A673 (cell line): Measurements from ENCODE around the gene NEURL1. TPM values are rescaled to one million over a fixed set of nuclear protein-coding genes. Genes with fewer than 3 reads are reported as not detected.
"Not testable (repeated sequence)": the region's sequence is repeated elsewhere in the genome, so short reads cannot be mapped to it uniquely, and the experiment has no call there.

Source experiments
- BruUV-seq: library from RNA; stranded (reverse); fragments of 400-500 nt; replicated peaks from 2 replicates; lab custom pipeline; 2021; lab: Mats Ljungman, UMichigan
- CTCF ChIA-PET: fragments of 300-600 bp; sonication (Branson Sonifier 250); formaldehyde crosslinking; loops from one replicate; lab custom pipeline; 2022; ENCODE audit warnings: antibody characterized with exemption; lab: Charles Lee
- POLR2A ChIA-PET: fragments of 300-600 bp; sonication (Branson Sonifier 250); formaldehyde crosslinking; loops from one replicate; lab custom pipeline; 2022; ENCODE audit warnings: antibody characterized with exemption; ENCODE audit not compliant: low non-redundant PET; lab: Charles Lee
- DNase-seq: peaks from one replicate; pipeline ENCODE4 v3.0.0-alpha.2; 2015; ENCODE audit warnings: low spot score
- H3K27ac ChIP-seq: fragments of 200-600 bp; sonication (generic); 2 replicates; pipeline ENCODE4 v1.5.1; 2016; ENCODE audit warnings: mixed run types, low read depth, mild to moderate bottlenecking, mixed read lengths, antibody characterized with exemption, low read length; ENCODE audit not compliant: poor library complexity, severe bottlenecking
- H3K27me3 ChIP-seq: fragments of 200-600 bp; sonication (generic); replicated peaks from 2 replicates; pipeline ENCODE4 v1.6.1; 2017; ENCODE audit warnings: mixed run types, low read depth, mild to moderate bottlenecking, mixed read lengths, antibody characterized with exemption, low read length; ENCODE audit not compliant: insufficient read depth, poor library complexity
- H3K36me3 ChIP-seq: fragments of 200-600 bp; sonication (generic); 2 replicates; pipeline ENCODE4 v1.6.1; 2016; ENCODE audit warnings: mixed run types, mild to moderate bottlenecking, mixed read lengths, antibody characterized with exemption, low read length; ENCODE audit not compliant: insufficient read depth, poor library complexity, severe bottlenecking
- H3K4me1 ChIP-seq: fragments of 200-600 bp; sonication (generic); 2 replicates; pipeline ENCODE4 v1.6.1; 2017; ENCODE audit warnings: mixed run types, mild to moderate bottlenecking, mixed read lengths, antibody characterized with exemption, low read length; ENCODE audit not compliant: insufficient read depth, poor library complexity, severe bottlenecking
- H3K4me3 ChIP-seq: fragments of 200-600 bp; sonication (generic); 2 replicates; pipeline ENCODE4 v1.5.1; 2016; ENCODE audit warnings: low read depth, mixed run types, mild to moderate bottlenecking, mixed read lengths, low read length; ENCODE audit not compliant: poor library complexity, severe bottlenecking
- H3K9me3 ChIP-seq: fragments of 200-600 bp; sonication (generic); 2 replicates; pipeline ENCODE4 v1.6.1; 2016; ENCODE audit warnings: mixed run types, low read depth, mild to moderate bottlenecking, mixed read lengths, antibody characterized with exemption, low read length; ENCODE audit not compliant: poor library complexity, severe bottlenecking
- CTCF ChIP-seq: fragments of 300-800, 200-600 bp; sonication (generic); conservative IDR thresholded peaks from 2 replicates; pipeline ENCODE4 v1.5.1; 2017; ENCODE audit warnings: low read depth, mild to moderate bottlenecking, antibody characterized with exemption, low read length, moderate library complexity, mixed read lengths
- EZH2 ChIP-seq: fragments of 200-600 bp; sonication (generic); IDR thresholded peaks from 2 replicates; pipeline ENCODE4 v1.6.1; 2017; ENCODE audit warnings: borderline replicate concordance, low read depth, mild to moderate bottlenecking, mixed read lengths, antibody characterized with exemption, low read length; ENCODE audit not compliant: poor library complexity, severe bottlenecking
- intact Hi-C: fragments of 100-400 bp; cut with micrococcal nuclease; formaldehyde crosslinking; loops from one replicate; pipeline ENCODE4 v1.10.0; 2022; ENCODE audit not compliant: unreplicated experiment
- total RNA-seq: library from RNA; stranded (reverse); gene quantifications from 2 replicates; pipeline ENCODE4 v1.2.3, GENCODE V29; 2021

The NEURL1 gene
- total RNA-seq, 1 experiment from 2014 or later: 0.52 TPM

DNA sequence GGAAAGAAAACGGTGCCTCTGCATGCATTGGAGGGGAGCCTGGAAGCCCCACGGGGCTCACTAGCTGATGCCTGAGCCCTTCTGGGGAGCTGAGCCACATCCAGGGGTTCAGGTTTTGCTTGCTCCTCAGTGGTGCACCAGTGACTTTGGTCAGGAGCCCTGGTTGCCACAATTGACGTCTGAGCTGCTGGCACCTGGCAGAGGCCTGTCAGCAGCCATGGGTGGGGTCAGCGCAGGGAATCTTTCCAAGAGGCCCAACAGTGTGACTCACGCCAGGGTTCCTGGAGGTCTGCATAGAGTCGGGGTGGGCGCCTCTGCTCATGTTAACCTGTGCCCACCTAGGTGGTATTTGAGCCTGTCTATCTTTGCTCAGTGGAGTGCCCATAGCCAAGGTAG, 138.7 kb downstream of the NEURL1 start:
- Histone ChIP-seq H3K27me3 (no peaks in the 10 kb centered on the region), H3K9me3 (no peaks in the 10 kb centered on the region), H3K27ac (no peak overlapping the region), H3K36me3 (no peaks in the 10 kb centered on the region), H3K4me3 (no peak overlapping the region), H3K4me1 (no peaks in the 10 kb centered on the region)
- DNase-seq: no peak
- ChIA-PET POLR2A (interaction anchor here (0.7 kb wide), 1 partner anchor 54 kb away, joined by 4 read pairs; no protein-coding TSS in a partner anchor), CTCF (no interaction called here)
- TF ChIP-seq EZH2 (no peak), CTCF (no peak)
- no TSS peak for BruUV-seq
- intact Hi-C loops: no loop called here

- H3K27me3 ChIP-seq, H3K9me3 ChIP-seq, DNase-seq, H3K4me1 ChIP-seq, H3K27ac ChIP-seq, H3K4me3 ChIP-seq, intact Hi-C loops, BruUV-seq, CTCF ChIA-PET, H3K36me3 ChIP-seq: not testable (repeated sequence)
- POLR2A ChIA-PET: interaction anchor here (0.7 kb wide), 1 partner anchor 53 kb away, joined by 4 read pairs; no protein-coding TSS in a partner anchor
Observed at GRCh38 chr10:103632871-103633270, 139.4 kb downstream of the NEURL1 start.

- ChIA-PET CTCF (interaction anchor here (0.6 kb wide), 2 partner anchors 9 to 577 kb away, joined by 3 to 10 read pairs; no protein-coding TSS in a partner anchor), POLR2A (no interaction called here)
- no peak for DNase-seq
- H3K27me3 ChIP-seq: no peaks in the 10 kb centered on the region
- H3K36me3 ChIP-seq: no peaks in the 10 kb centered on the region
- no peak overlapping the region for H3K27ac ChIP-seq
- intact Hi-C loops: no loop called here
- TF ChIP-seq CTCF: no peak
- no peak for TF ChIP-seq EZH2
- no peaks in the 10 kb centered on the region for H3K9me3 ChIP-seq
- H3K4me3 ChIP-seq: no peak overlapping the region
- BruUV-seq: no TSS peak
- no peaks in the 10 kb centered on the region for H3K4me1 ChIP-seq
Observed at GRCh38 chr10:103633846-103634245, 140.3 kb downstream of the NEURL1 start.

DNA sequence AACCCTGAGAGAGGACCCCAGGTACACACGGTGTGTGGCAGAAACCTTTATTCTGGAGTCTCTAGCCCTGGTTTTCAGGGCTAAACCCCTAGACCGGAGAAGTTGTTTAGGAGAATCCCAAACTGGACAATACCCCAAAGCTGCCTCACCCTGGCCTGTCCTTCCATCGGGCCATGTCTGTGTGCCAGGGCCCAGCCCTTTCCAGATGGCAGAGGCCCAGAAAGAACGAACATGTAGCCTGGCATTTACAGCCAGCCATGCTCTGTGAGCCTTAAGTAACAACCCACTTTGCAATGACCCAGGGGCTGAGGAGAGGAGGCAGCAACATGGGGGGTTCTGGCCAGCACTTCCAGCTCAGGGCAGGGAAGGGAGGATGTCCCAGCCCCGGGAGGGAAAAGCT, 142.1 kb downstream of the NEURL1 start:
- no peaks in the 10 kb centered on the region for H3K4me1 ChIP-seq
- no peak for TF ChIP-seq EZH2
- TF ChIP-seq CTCF: no peak
- no peaks in the 10 kb centered on the region for H3K27me3 ChIP-seq
- no peaks in the 10 kb centered on the region for H3K36me3 ChIP-seq
- no peak overlapping the region for H3K27ac ChIP-seq
- no peak overlapping the region for H3K4me3 ChIP-seq
- H3K9me3 ChIP-seq: no peaks in the 10 kb centered on the region
- no peak for DNase-seq
- CTCF ChIA-PET: no interaction called here
- POLR2A ChIA-PET: no interaction called here
- intact Hi-C loops: no loop called here
- no TSS peak for BruUV-seq
